GM12878 (cell line): ENCODE results near the gene STK26. TPM values are rescaled to one million over a fixed set of nuclear protein-coding genes. Genes with fewer than 3 reads are reported as not detected.

Experiments used
- ATAC-seq: fragments of 200-7000 bp; cut with Tn5 transposase; 3 replicates; pipeline ENCODE4 v1.9.1; 2020; ENCODE audit warnings: mild to moderate bottlenecking, moderate library complexity
- BruUV-seq: library from RNA; stranded (reverse); fragments of 400-500 nt; replicated peaks from 2 replicates; lab custom pipeline; 2021; lab: Mats Ljungman, UMichigan
- CTCF ChIA-PET: fragments of 300-600 bp; sonication (Branson Sonifier 250); formaldehyde crosslinking; extraction: SDS; loops from one replicate; lab custom pipeline; 2021; ENCODE audit warnings: inconsistent platforms; lab: Yijun Ruan, JAX
- POLR2A ChIA-PET: fragments of 350-600 bp; formaldehyde crosslinking; extraction: SDS; loops from one replicate; lab custom pipeline; 2021; ENCODE audit warnings: inconsistent platforms; lab: Charles Lee
- RAD21 ChIA-PET: fragments of 300-600 bp; sonication (Branson Sonifier 250); formaldehyde crosslinking; loops from one replicate; lab custom pipeline; 2023; ENCODE audit warnings: antibody characterized with exemption; ENCODE audit not compliant: unreplicated experiment; lab: Charles Lee
- SMC1A ChIA-PET: fragments of 300-600 bp; sonication (Branson Sonifier 250); formaldehyde crosslinking; loops from one replicate; lab custom pipeline; 2023; ENCODE audit not compliant: unreplicated experiment, uncharacterized antibody; lab: Charles Lee
- DNase-seq: peaks from one replicate; pipeline ENCODE4 v3.0.0-alpha.2; 2011; ENCODE audit warnings: low read depth, low spot score
- FAIRE-seq: peaks from 3 replicates; lab custom pipeline; 2011; peaks lifted over from hg19 to GRCh38; lab: Jason Lieb, UNC
- H2AFZ ChIP-seq: 2 replicates; pipeline ENCODE4 v1.6.0; 2011; ENCODE audit warnings: low read depth, low read length, control low read depth; ENCODE audit not compliant: control insufficient read depth
- H3K27ac ChIP-seq: 2 replicates; pipeline ENCODE4 v1.5.1; 2011; ENCODE audit warnings: control low read depth; ENCODE audit not compliant: control insufficient read depth, insufficient read depth
- H3K27me3 ChIP-seq, 2 experiments: replicated peaks in 1 of 2; 2 replicates each; pipeline versions ENCODE4 v1.6.0 to v1.6.1; 2011; ENCODE audit warnings: low read length in 1 of 2; ENCODE audit not compliant: control insufficient read depth in 2 of 2, insufficient read depth in 2 of 2
- H3K36me3 ChIP-seq, 2 experiments: 2 replicates each; pipeline ENCODE4 v1.5.1; 2011; ENCODE audit warnings: low read length in 1 of 2; ENCODE audit not compliant: control insufficient read depth in 2 of 2, insufficient read depth in 2 of 2
- H3K4me1 ChIP-seq: 2 replicates; pipeline ENCODE4 v1.6.1; 2011; ENCODE audit warnings: mild to moderate bottlenecking, low read length, moderate library complexity, mixed read lengths; ENCODE audit not compliant: control insufficient read depth, insufficient read depth
- H3K4me2 ChIP-seq: 2 replicates; pipeline ENCODE4 v1.6.0; 2011; ENCODE audit warnings: control low read depth; ENCODE audit not compliant: control insufficient read depth, insufficient read depth
- H3K4me3 ChIP-seq: fragments of 200-600 bp; sonication (generic); 2 replicates; pipeline ENCODE4 v1.5.1; 2016
- H3K79me2 ChIP-seq: 2 replicates; pipeline ENCODE4 v1.6.0; 2011; ENCODE audit warnings: low read length; ENCODE audit not compliant: control insufficient read depth, insufficient read depth
- H3K9ac ChIP-seq: 2 replicates; pipeline ENCODE4 v1.8.0; 2011; ENCODE audit warnings: low read length, control low read depth, mixed read lengths; ENCODE audit not compliant: control insufficient read depth, insufficient read depth
- H3K9me3 ChIP-seq: replicated peaks from 3 replicates; pipeline ENCODE4 v1.5.1; 2011; ENCODE audit warnings: mild to moderate bottlenecking, low read length; ENCODE audit not compliant: control insufficient read depth, insufficient read depth
- H4K20me1 ChIP-seq: 2 replicates; pipeline ENCODE4 v1.6.0; 2011; ENCODE audit not compliant: control insufficient read depth, insufficient read depth
- CHD1 ChIP-seq: IDR thresholded peaks from 2 replicates; pipeline ENCODE4 v1.6.1; 2012; ENCODE audit warnings: low read depth, low read length, improper control_type of control experiment
- DPF2 ChIP-seq: fragments of 450-650 bp; IDR thresholded peaks from 2 replicates; pipeline ENCODE4 v1.6.1; 2017; ENCODE audit warnings: mild to moderate bottlenecking
- FOXM1 ChIP-seq: IDR thresholded peaks from 2 replicates; pipeline ENCODE4 v1.6.1; 2012; ENCODE audit warnings: low read depth, mild to moderate bottlenecking, inconsistent platforms, low read length, moderate library complexity
- IRF4 ChIP-seq: IDR thresholded peaks from 2 replicates; pipeline ENCODE4 v1.6.1; 2011; ENCODE audit warnings: low read depth, low read length
- IRF5 ChIP-seq: fragments of 450-650 bp; IDR thresholded peaks from 2 replicates; pipeline ENCODE4 v1.6.1; 2017; ENCODE audit warnings: borderline replicate concordance
- MEF2A ChIP-seq: IDR thresholded peaks from 2 replicates; pipeline ENCODE4 v1.6.1; 2011; ENCODE audit warnings: low read depth, mild to moderate bottlenecking, low read length, moderate library complexity; ENCODE audit not compliant: insufficient read depth
- MLLT1 ChIP-seq: fragments of 450-650 bp; IDR thresholded peaks from 2 replicates; pipeline ENCODE4 v1.6.1; 2016; ENCODE audit warnings: mild to moderate bottlenecking
- TCF12 ChIP-seq: IDR thresholded peaks from 2 replicates; pipeline ENCODE4 v1.6.1; 2011; ENCODE audit warnings: low read depth, mild to moderate bottlenecking, low read length
- TCF3 ChIP-seq: IDR thresholded peaks from 2 replicates; pipeline ENCODE4 v1.6.1; 2012; ENCODE audit warnings: low read depth, mild to moderate bottlenecking, low read length, borderline replicate concordance; ENCODE audit not compliant: insufficient read depth
- YBX1 ChIP-seq: fragments of 450-650 bp; IDR thresholded peaks from 2 replicates; pipeline ENCODE4 v1.6.1; 2016; ENCODE audit warnings: antibody characterized with exemption
- in situ Hi-C: fragments of 300-500 bp; cut with MboI; formaldehyde crosslinking; loops from 9 replicates; pipeline ENCODE4 v1.14.3; 2018; ENCODE audit warnings: mixed read lengths
- intact Hi-C: fragments of 100-400 bp; cut with micrococcal nuclease; formaldehyde crosslinking; loops from one replicate; pipeline ENCODE4 v1.14.2; 2022; ENCODE audit not compliant: unreplicated experiment
- polyA plus RNA-seq, 11 experiments: library from polyadenylated mRNA; depleted of rRNA in 4 of 11; unstranded in 6 of 11; stranded (reverse) in 5 of 11; fragments of >200 nt; fragmentation: Nextera tagmentation in 4 of 11; fragmentation: Illumina TruSeq in 1 of 11; extraction: Ambion mirVana in 4 of 11; extraction: Trizol in 1 of 11; gene quantifications; 1 replicate in 1 of 11; 2 replicates in 10 of 11; pipeline versions ENCODE4 v1.2.1 to v1.2.3, GENCODE V29; 2011 to 2016; ENCODE audit warnings: inconsistent platforms in 2 of 11, missing spikeins in 2 of 11, low read depth in 1 of 11
- total RNA-seq, 4 experiments: library from RNA; depleted of rRNA in 3 of 4; stranded (reverse); fragments of >200 nt in 3 of 4; fragmentation: Illumina TruSeq in 1 of 4; extraction: Trizol in 1 of 4; gene quantifications; 2 replicates each; pipeline versions ENCODE4 v1.2.1 to v1.2.3, GENCODE V29; 2013 to 2021
- TF ChIP-seq, protein P1 (sequence below): fragments of 450-650 bp; IDR thresholded peaks from 2 replicates; pipeline ENCODE4 v1.6.1; 2014; ENCODE audit warnings: mild to moderate bottlenecking

STK26 gene
- total and polyA plus RNA-seq, 10 of the 15 experiments (the other 5 are each of a cell fraction or from before 2014, with no cell fraction given) = 30.4 to 78.6 (median 58.8) TPM

GRCh38 chrX:131979116-131979515 is 44.0 kb upstream of the STK26 start:
- H3K9me3 ChIP-seq = no peaks in the 10 kb centered on the region
- SMC1A ChIA-PET = interaction anchor here (1.0 kb wide), 1 partner anchor 12 kb away, joined by 3 read pairs; no protein-coding TSS in a partner anchor
- H3K9ac ChIP-seq = no peak overlapping the region

More at GRCh38 chrX:131979116-131979515, 44.0 kb upstream of the STK26 start:
- in situ Hi-C loops (no loop called here), intact Hi-C loops (no loop called here)
- TF ChIP-seq DPF2 (no peak), MLLT1 (no peak), IRF5 (no peak), TCF12 (no peak), CHD1 (no peak), TCF3 (no peak), YBX1 (no peak), FOXM1 (no peak), IRF4 (no peak), MEF2A (no peak)
- TF ChIP-seq, protein P1, sequence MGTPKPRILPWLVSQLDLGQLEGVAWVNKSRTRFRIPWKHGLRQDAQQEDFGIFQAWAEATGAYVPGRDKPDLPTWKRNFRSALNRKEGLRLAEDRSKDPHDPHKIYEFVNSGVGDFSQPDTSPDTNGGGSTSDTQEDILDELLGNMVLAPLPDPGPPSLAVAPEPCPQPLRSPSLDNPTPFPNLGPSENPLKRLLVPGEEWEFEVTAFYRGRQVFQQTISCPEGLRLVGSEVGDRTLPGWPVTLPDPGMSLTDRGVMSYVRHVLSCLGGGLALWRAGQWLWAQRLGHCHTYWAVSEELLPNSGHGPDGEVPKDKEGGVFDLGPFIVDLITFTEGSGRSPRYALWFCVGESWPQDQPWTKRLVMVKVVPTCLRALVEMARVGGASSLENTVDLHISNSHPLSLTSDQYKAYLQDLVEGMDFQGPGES = no peak
- no peak overlapping the region for H2AFZ ChIP-seq
- DNase-seq = no peak
- ChIA-PET CTCF (no interaction called here), RAD21 (interaction anchor here (0.5 kb wide), 1 partner anchor 1237 kb away, joined by 3 read pairs; no protein-coding TSS in a partner anchor), POLR2A (no interaction called here)
- no peaks in the 10 kb centered on the region for H3K27me3 ChIP-seq
- H3K4me3 ChIP-seq = no peak overlapping the region
- H3K4me2 ChIP-seq = no peak overlapping the region
- H3K79me2 ChIP-seq = no peaks in the 10 kb centered on the region
- no peaks in the 10 kb centered on the region for H3K4me1 ChIP-seq
- no peaks in the 10 kb centered on the region for H4K20me1 ChIP-seq
- no peak for ATAC-seq
- no TSS peak for BruUV-seq
- no peak for FAIRE-seq
- H3K36me3 ChIP-seq = no peaks in the 10 kb centered on the region
- no peak overlapping the region for H3K27ac ChIP-seq
